HG03378 (cell line): Measurements from ENCODE around the gene GRAMD2A.
"Not testable (repeated sequence)": the region's sequence is repeated elsewhere in the genome, so short reads cannot be mapped to it uniquely, and the experiment has no call there.

Source experiments
- ATAC-seq: cut with Tn5 transposase; IDR thresholded peaks from one replicate; pipeline ENCODE4 v1.9.1; 2021; ENCODE audit warnings: mild to moderate bottlenecking, moderate library complexity; ENCODE audit not compliant: unreplicated experiment

GRAMD2A gene

GRCh38 chr15:72189250-72189902 is 8.2 kb downstream of the GRAMD2A start:
- ATAC-seq, result no peak

GRCh38 chr15:72184165-72184811 is 13.3 kb downstream of the GRAMD2A start:
- no peak for ATAC-seq

- no peak for ATAC-seq
Measured at GRCh38 chr15:72183781-72184164, 13.8 kb downstream of the GRAMD2A start.

GRCh38 chr15:72182673-72183072 is 14.9 kb downstream of the GRAMD2A start:
- no peak for ATAC-seq

- ATAC-seq, result no peak
Measured at GRCh38 chr15:72182244-72182643, 15.3 kb downstream of the GRAMD2A start.

- ATAC-seq, result no peak
Measured at GRCh38 chr15:72180761-72181324, 16.7 kb downstream of the GRAMD2A start.

GRCh38 chr15:72179950-72180581 is 17.5 kb downstream of the GRAMD2A start:
- no peak for ATAC-seq

- no peak for ATAC-seq
Measured at GRCh38 chr15:72178976-72179585, 18.5 kb downstream of the GRAMD2A start.

GRCh38 chr15:72176743-72177142 is 20.8 kb downstream of the GRAMD2A start:
- no peak for ATAC-seq

- no peak for ATAC-seq
Measured at GRCh38 chr15:72176159-72176558, 21.4 kb downstream of the GRAMD2A start.

- no peak for ATAC-seq
Measured at GRCh38 chr15:72175186-72176044, 22.2 kb downstream of the GRAMD2A start.

- no peak for ATAC-seq
Measured at GRCh38 chr15:72174551-72175165, 22.9 kb downstream of the GRAMD2A start.

- no peak for ATAC-seq
Measured at GRCh38 chr15:72173864-72174550, 23.6 kb downstream of the GRAMD2A start.

GRCh38 chr15:72173401-72173800 is 24.2 kb downstream of the GRAMD2A start:
- ATAC-seq, result no peak

GRCh38 chr15:72172796-72173195 is 24.8 kb downstream of the GRAMD2A start:
- ATAC-seq, result no peak

- not testable (repeated sequence) for ATAC-seq
Measured at GRCh38 chr15:72171978-72172377, 25.6 kb downstream of the GRAMD2A start.

- no peak for ATAC-seq
Measured at GRCh38 chr15:72170691-72171090, 26.9 kb downstream of the GRAMD2A start.

- no peak for ATAC-seq
Measured at GRCh38 chr15:72169921-72170611, 27.5 kb downstream of the GRAMD2A start.
